ENCODE measurements around the gene RUFY2.

DNA sequence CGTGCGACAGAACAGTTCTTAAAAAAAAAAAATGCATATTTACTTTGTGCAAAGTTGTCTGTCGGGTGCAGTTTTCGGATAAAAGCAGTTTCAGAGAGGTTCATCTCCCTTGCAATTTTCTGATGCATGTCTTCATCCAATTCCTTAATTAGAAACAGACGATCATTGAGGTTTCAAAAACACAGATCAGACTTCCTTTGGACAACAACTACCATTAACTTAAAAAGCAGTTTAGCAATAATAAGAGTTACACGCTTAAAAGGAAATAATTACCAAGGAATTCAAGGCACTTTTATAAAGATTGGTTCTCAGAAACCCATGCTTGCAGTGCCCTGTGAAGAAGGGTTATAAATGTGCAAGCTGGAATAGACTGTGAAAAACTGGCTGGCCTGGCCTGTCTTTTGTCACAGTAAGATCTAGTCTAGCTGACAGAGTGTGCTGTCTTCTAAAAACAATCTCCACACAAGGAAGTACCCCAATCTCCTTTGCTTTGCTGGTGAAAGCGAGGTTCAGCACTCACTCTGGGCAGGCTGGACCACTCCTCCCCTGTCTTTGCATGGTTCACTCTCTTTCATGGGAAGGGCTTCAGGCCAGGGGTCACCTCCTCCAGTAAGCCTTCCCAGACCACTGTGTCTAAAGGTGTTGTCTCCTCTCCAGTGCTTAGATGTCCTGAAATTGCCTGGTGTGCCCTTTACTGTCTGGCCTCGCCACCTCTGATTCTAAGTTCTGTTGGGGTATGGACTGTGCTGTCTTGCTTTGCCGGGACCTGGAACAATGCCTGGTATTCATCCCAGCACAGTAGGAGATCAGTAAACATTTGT lies 110.0 kb downstream of the RUFY2 start:
- TF ChIP-seq, protein P1, sequence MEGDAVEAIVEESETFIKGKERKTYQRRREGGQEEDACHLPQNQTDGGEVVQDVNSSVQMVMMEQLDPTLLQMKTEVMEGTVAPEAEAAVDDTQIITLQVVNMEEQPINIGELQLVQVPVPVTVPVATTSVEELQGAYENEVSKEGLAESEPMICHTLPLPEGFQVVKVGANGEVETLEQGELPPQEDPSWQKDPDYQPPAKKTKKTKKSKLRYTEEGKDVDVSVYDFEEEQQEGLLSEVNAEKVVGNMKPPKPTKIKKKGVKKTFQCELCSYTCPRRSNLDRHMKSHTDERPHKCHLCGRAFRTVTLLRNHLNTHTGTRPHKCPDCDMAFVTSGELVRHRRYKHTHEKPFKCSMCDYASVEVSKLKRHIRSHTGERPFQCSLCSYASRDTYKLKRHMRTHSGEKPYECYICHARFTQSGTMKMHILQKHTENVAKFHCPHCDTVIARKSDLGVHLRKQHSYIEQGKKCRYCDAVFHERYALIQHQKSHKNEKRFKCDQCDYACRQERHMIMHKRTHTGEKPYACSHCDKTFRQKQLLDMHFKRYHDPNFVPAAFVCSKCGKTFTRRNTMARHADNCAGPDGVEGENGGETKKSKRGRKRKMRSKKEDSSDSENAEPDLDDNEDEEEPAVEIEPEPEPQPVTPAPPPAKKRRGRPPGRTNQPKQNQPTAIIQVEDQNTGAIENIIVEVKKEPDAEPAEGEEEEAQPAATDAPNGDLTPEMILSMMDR (IDR thresholded peaks at IDR 0.05) = no peak
- TF ChIP-seq POLR2A (IDR thresholded peaks at IDR 0.05) = no peak

All from Peyer's patch (tissue), 4 donors.